Inflammatory macrophage (primary cell): ENCODE data around the gene CERS6.
"Not testable (repeated sequence)": the region's sequence is repeated elsewhere in the genome, so short reads cannot be mapped to it uniquely, and the experiment has no call there.

Source experiments
- DNase-seq, 2 donors: peaks; one replicate each; pipeline ENCODE4 v3.0.0-alpha.2; 2020 to 2022
- total RNA-seq, 18 experiments: gene quantifications; one replicate each; lab custom pipeline; 2026; ENCODE audit warnings: mixed read lengths in 6 of 18, inconsistent platforms in 2 of 18; lab: John Stamatoyannopoulos, UW

Gene CERS6
- total RNA-seq: 71.4 to 209 (median 132) reads per million in 18 experiments

- peak; percentile 96 to 99 for DNase-seq
Observed at GRCh38 chr2:168455645-168456520, at the start of gene CERS6. Gene CERS6, plus strand, starts transcription at chr2:168456272. Its CDS starts 177 bp downstream, at chr2:168456449.

GRCh38 chr2:168412301-168412700 is 43.8 kb upstream of the CERS6 start:
- not testable (repeated sequence) for DNase-seq

GRCh38 chr2:168413101-168413500 is 43.0 kb upstream of the CERS6 start:
- DNase-seq: not testable (repeated sequence)

GRCh38 chr2:168416555-168416954 is 39.5 kb upstream of the CERS6 start:
- DNase-seq: no peak

- DNase-seq: no peak
Observed at GRCh38 chr2:168422584-168422983, 33.5 kb upstream of the CERS6 start.

- no peak for DNase-seq
Observed at GRCh38 chr2:168424112-168424951, 31.7 kb upstream of the CERS6 start.

GRCh38 chr2:168424971-168425370 is 31.1 kb upstream of the CERS6 start:
- DNase-seq: no peak

- DNase-seq: no peak
Observed at GRCh38 chr2:168426861-168427260, 29.2 kb upstream of the CERS6 start.

GRCh38 chr2:168427451-168427850 is 28.6 kb upstream of the CERS6 start:
- DNase-seq: no peak

- DNase-seq: no peak
Observed at GRCh38 chr2:168428431-168428830, 27.6 kb upstream of the CERS6 start.

- no peak for DNase-seq
Observed at GRCh38 chr2:168429988-168430387, 26.1 kb upstream of the CERS6 start.

- no peak for DNase-seq
Observed at GRCh38 chr2:168430431-168430830, 25.6 kb upstream of the CERS6 start.

GRCh38 chr2:168431301-168432024 is 24.6 kb upstream of the CERS6 start:
- DNase-seq: no peak

GRCh38 chr2:168432100-168432499 is 24.0 kb upstream of the CERS6 start:
- DNase-seq: no peak

GRCh38 chr2:168432565-168433186 is 23.4 kb upstream of the CERS6 start:
- no peak for DNase-seq

- no peak for DNase-seq
Observed at GRCh38 chr2:168433527-168433926, 22.5 kb upstream of the CERS6 start.

GRCh38 chr2:168434146-168434545 is 21.9 kb upstream of the CERS6 start:
- peak; percentile 61 to 62 for DNase-seq

GRCh38 chr2:168436840-168437239 is 19.2 kb upstream of the CERS6 start:
- DNase-seq: no peak

- no peak for DNase-seq
Observed at GRCh38 chr2:168438553-168438952, 17.5 kb upstream of the CERS6 start.

- DNase-seq: no peak
Observed at GRCh38 chr2:168439536-168439935, 16.5 kb upstream of the CERS6 start.

GRCh38 chr2:168441214-168441872 is 14.7 kb upstream of the CERS6 start:
- DNase-seq: no peak

- no peak for DNase-seq
Observed at GRCh38 chr2:168443818-168444217, 12.3 kb upstream of the CERS6 start.
